Endothelial cell of umbilical vein (primary cell): ENCODE results near the gene GADL1. TPM values are rescaled to one million over a fixed set of nuclear protein-coding genes. Genes with fewer than 3 reads are reported as not detected.

Experiments
- BruUV-seq: library from RNA; stranded (reverse); fragments of 400-500 nt; replicated peaks from 2 replicates; lab custom pipeline; 2021; lab: Mats Ljungman, UMichigan
- CTCF ChIA-PET: fragments of 300-600, 350-600 bp; sonication (Branson Sonifier 250); formaldehyde crosslinking; loops from one replicate; lab custom pipeline; 2021; ENCODE audit warnings: antibody characterized with exemption, inconsistent platforms; lab: Charles Lee
- POLR2A ChIA-PET: fragments of 300-600, 350-600 bp; sonication (Branson Sonifier 250); formaldehyde crosslinking; loops from one replicate; lab custom pipeline; 2021; ENCODE audit warnings: antibody characterized with exemption, inconsistent platforms; lab: Charles Lee
- DNase-seq: peaks from one replicate; pipeline ENCODE4 v3.0.0-alpha.2; 2011; ENCODE audit warnings: low read depth, low spot score
- FAIRE-seq: peaks from 2 replicates; lab custom pipeline; 2011; peaks lifted over from hg19 to GRCh38; lab: Jason Lieb, UNC
- H2AFZ ChIP-seq: 2 replicates; pipeline ENCODE4 v1.6.0; 2012; ENCODE audit warnings: low read depth, low read length, control low read depth, inconsistent platforms
- H3K27ac ChIP-seq: 2 replicates; pipeline ENCODE4 v1.5.1; 2011; ENCODE audit warnings: low read depth, mild to moderate bottlenecking, control low read depth, low read length, moderate library complexity; ENCODE audit not compliant: insufficient read depth
- H3K27me3 ChIP-seq, 2 experiments: 2 replicates each; pipeline versions ENCODE4 v1.6.0 to v1.6.1; 2011; ENCODE audit warnings: low read length in 2 of 2, mixed read lengths in 1 of 2; ENCODE audit not compliant: control insufficient read depth in 2 of 2, insufficient read depth in 2 of 2
- H3K36me3 ChIP-seq, 2 experiments: 2 replicates in 1 of 2; 3 replicates in 1 of 2; pipeline ENCODE4 v1.5.1; 2011; ENCODE audit warnings: low read length in 2 of 2, mild to moderate bottlenecking in 1 of 2, moderate library complexity in 1 of 2; ENCODE audit not compliant: control insufficient read depth in 2 of 2, insufficient read depth in 2 of 2; ENCODE audit errors: extremely low read depth in 1 of 2
- H3K4me1 ChIP-seq: 3 replicates; pipeline ENCODE4 v1.5.1; 2011; ENCODE audit warnings: mild to moderate bottlenecking, low read length; ENCODE audit not compliant: control insufficient read depth, insufficient read depth; ENCODE audit errors: extremely low read depth
- H3K4me2 ChIP-seq: 2 replicates; pipeline ENCODE4 v1.6.1; 2011; ENCODE audit warnings: low read length, control low read depth, mixed read lengths; ENCODE audit not compliant: insufficient read depth
- H3K4me3 ChIP-seq, 3 experiments: fragments of 200-600 bp in 1 of 3; sonication (generic), shearing (Covaris generic) in 1 of 3; replicated peaks in 1 of 3; 2 replicates each; pipeline ENCODE4 v1.5.1; 2011 to 2016; ENCODE audit warnings: control low read depth in 3 of 3, low read length in 3 of 3, mild to moderate bottlenecking in 2 of 3, inconsistent platforms in 1 of 3, low read depth in 1 of 3, moderate library complexity in 1 of 3; ENCODE audit not compliant: insufficient read depth in 1 of 3
- H3K79me2 ChIP-seq: 2 replicates; pipeline ENCODE4 v1.6.0; 2012; ENCODE audit warnings: low read length, inconsistent platforms; ENCODE audit not compliant: control insufficient read depth, insufficient read depth
- H3K9ac ChIP-seq: replicated peaks from 2 replicates; pipeline ENCODE3; 2011; ENCODE audit warnings: low read length, control low read depth; ENCODE audit not compliant: insufficient read depth; ENCODE audit errors: extremely low read depth
- H3K9me1 ChIP-seq: replicated peaks from 3 replicates; pipeline ENCODE4 v1.6.0; 2011; ENCODE audit warnings: mild to moderate bottlenecking, low read length; ENCODE audit not compliant: control insufficient read depth, insufficient read depth; ENCODE audit errors: extremely low read depth
- H3K9me3 ChIP-seq: replicated peaks from 2 replicates; pipeline ENCODE4 v1.5.1; 2012; ENCODE audit warnings: low read length, inconsistent platforms; ENCODE audit not compliant: control insufficient read depth, insufficient read depth
- H4K20me1 ChIP-seq: replicated peaks from 2 replicates; pipeline ENCODE3; 2011; ENCODE audit warnings: mild to moderate bottlenecking, low read length; ENCODE audit not compliant: control insufficient read depth, insufficient read depth; ENCODE audit errors: extremely low read depth
- EZH2 ChIP-seq: IDR thresholded peaks from 2 replicates; pipeline ENCODE4 v1.6.1; 2012; ENCODE audit warnings: borderline replicate concordance, low read depth, mild to moderate bottlenecking, moderate library complexity, low read length, inconsistent platforms; ENCODE audit not compliant: severe bottlenecking
- FOS ChIP-seq: IDR thresholded peaks from 2 replicates; pipeline ENCODE4 v1.6.1; 2011; ENCODE audit warnings: mild to moderate bottlenecking, low read length, moderate library complexity, borderline replicate concordance; ENCODE audit not compliant: insufficient read depth
- GATA2 ChIP-seq: IDR thresholded peaks from 2 replicates; pipeline ENCODE4 v1.7.0; 2011; ENCODE audit warnings: low read depth, mild to moderate bottlenecking, moderate library complexity, mixed read lengths, low read length; ENCODE audit not compliant: insufficient read length, insufficient read depth
- JUN ChIP-seq: IDR thresholded peaks from 2 replicates; pipeline ENCODE4 v1.6.1; 2011; ENCODE audit warnings: borderline replicate concordance, low read depth; ENCODE audit not compliant: insufficient read length, insufficient read depth
- MYC ChIP-seq: IDR thresholded peaks from one replicate; pipeline ENCODE4 v1.6.1; 2011; ENCODE audit warnings: mild to moderate bottlenecking, low read depth, low read length
- POLR2A ChIP-seq: IDR thresholded peaks from 2 replicates; pipeline ENCODE4 v1.6.1; 2012; ENCODE audit warnings: low read depth, mild to moderate bottlenecking, control low read depth, low read length
- POLR2AphosphoS5 ChIP-seq: IDR thresholded peaks from 2 replicates; pipeline ENCODE4 v1.6.1; 2012; ENCODE audit warnings: low read depth, mild to moderate bottlenecking, control low read depth, low read length, moderate library complexity; ENCODE audit not compliant: insufficient read depth
- dilution Hi-C: fragments of 300-500 bp; cut with MboI; formaldehyde crosslinking; loops from one replicate; pipeline ENCODE4 v1.15.0; 2019; ENCODE audit warnings: low sequenced_read_pairs; ENCODE audit not compliant: extremely low pct_ligation_motif_present
- intact Hi-C: fragments of 100-400 bp; cut with micrococcal nuclease; formaldehyde crosslinking; loops from one replicate; pipeline ENCODE4 v1.10.0; 2022
- polyA plus RNA-seq, 4 experiments: library from polyadenylated mRNA; depleted of rRNA in 3 of 4; stranded (reverse) in 3 of 4; unstranded in 1 of 4; fragments of >200 nt; gene quantifications; 2 replicates each; pipeline versions ENCODE4 v1.2.1 to v1.2.3, GENCODE V29; 2011 to 2012; ENCODE audit warnings: missing spikeins in 1 of 4
- total RNA-seq: library from RNA; stranded (reverse); gene quantifications from 2 replicates; pipeline ENCODE4 v1.2.3, GENCODE V29; 2021
- TF ChIP-seq, protein P1 (sequence below), 2 donors: IDR thresholded peaks; 1 replicate in 1 of 2; 2 replicates in 1 of 2; pipeline ENCODE4 v1.5.1; 2011; ENCODE audit warnings: low read length in 2 of 2, mild to moderate bottlenecking in 2 of 2, moderate library complexity in 2 of 2, control low read depth in 1 of 2, inconsistent platforms in 1 of 2, low read depth in 1 of 2; ENCODE audit not compliant: insufficient read depth in 1 of 2; ENCODE audit errors: extremely low read depth in 1 of 2
- TF ChIP-seq, protein P2 (sequence below): IDR thresholded peaks from 2 replicates; pipeline ENCODE4 v1.6.1; 2011; ENCODE audit not compliant: insufficient read depth, insufficient read length

The GADL1 gene
- total and polyA plus RNA-seq, 2 donors (not counting 3 experiments of a cell fraction or from before 2014, with no cell fraction given), result not detected

DNA sequence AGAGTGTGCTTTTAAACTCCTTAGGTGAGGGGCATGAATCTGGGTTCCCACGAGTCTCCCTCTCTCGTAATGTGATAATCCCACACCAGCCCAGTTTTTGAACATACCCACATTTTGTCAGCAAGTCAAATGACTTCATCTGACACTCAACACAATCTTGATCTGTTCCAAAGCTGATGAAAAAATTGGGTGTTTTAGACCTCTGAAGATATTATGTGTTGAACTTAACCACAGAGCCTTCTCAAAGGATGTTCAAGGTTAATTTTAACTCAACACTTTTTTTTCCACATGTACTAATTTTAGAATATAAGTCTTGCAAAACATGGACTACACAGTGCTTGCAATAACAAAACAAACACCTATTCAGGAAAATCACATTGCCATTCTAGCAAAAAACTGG lies 164.9 kb downstream of the GADL1 start:
- POLR2A ChIA-PET, result no interaction called here
- no peak overlapping the region for H3K4me2 ChIP-seq
- H3K27ac ChIP-seq, result no peak overlapping the region
- no peak overlapping the region for H3K4me3 ChIP-seq
- no peaks in the 10 kb centered on the region for H3K9me1 ChIP-seq
- no peak overlapping the region for H3K9ac ChIP-seq
- no peaks in the 10 kb centered on the region for H3K9me3 ChIP-seq
- H3K36me3 ChIP-seq, result no peaks in the 10 kb centered on the region
- DNase-seq, result no peak
- CTCF ChIA-PET, result interaction anchor here (2.2 kb wide), 2 partner anchors 9 to 14 kb away, joined by 5 to 8 read pairs; no protein-coding TSS in a partner anchor
- H2AFZ ChIP-seq, result no peak overlapping the region
- intact Hi-C loops (no loop called here), dilution Hi-C loops (no loop called here)
- no peak for FAIRE-seq
- TF ChIP-seq, protein P1, sequence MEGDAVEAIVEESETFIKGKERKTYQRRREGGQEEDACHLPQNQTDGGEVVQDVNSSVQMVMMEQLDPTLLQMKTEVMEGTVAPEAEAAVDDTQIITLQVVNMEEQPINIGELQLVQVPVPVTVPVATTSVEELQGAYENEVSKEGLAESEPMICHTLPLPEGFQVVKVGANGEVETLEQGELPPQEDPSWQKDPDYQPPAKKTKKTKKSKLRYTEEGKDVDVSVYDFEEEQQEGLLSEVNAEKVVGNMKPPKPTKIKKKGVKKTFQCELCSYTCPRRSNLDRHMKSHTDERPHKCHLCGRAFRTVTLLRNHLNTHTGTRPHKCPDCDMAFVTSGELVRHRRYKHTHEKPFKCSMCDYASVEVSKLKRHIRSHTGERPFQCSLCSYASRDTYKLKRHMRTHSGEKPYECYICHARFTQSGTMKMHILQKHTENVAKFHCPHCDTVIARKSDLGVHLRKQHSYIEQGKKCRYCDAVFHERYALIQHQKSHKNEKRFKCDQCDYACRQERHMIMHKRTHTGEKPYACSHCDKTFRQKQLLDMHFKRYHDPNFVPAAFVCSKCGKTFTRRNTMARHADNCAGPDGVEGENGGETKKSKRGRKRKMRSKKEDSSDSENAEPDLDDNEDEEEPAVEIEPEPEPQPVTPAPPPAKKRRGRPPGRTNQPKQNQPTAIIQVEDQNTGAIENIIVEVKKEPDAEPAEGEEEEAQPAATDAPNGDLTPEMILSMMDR (IDR thresholded peaks at IDR 0.05; ENCODE audit: extremely low read depth in 1 of 2, insufficient read depth in 1 of 2, low read depth in 1 of 2, low read length in 2 of 2), result no peak
- no peak for TF ChIP-seq JUN
- TF ChIP-seq EZH2, result no peak
- TF ChIP-seq GATA2, result no peak
- TF ChIP-seq POLR2AphosphoS5, result no peak
- TF ChIP-seq, protein P2, sequence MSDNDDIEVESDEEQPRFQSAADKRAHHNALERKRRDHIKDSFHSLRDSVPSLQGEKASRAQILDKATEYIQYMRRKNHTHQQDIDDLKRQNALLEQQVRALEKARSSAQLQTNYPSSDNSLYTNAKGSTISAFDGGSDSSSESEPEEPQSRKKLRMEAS, result no peak
- no peak for TF ChIP-seq MYC
- TF ChIP-seq FOS, result no peak
- no peak for TF ChIP-seq POLR2A
- BruUV-seq, result no TSS peak
- no peaks in the 10 kb centered on the region for H4K20me1 ChIP-seq
- no peaks in the 10 kb centered on the region for H3K4me1 ChIP-seq
- H3K27me3 ChIP-seq, result no peaks in the 10 kb centered on the region
- no peaks in the 10 kb centered on the region for H3K79me2 ChIP-seq
